ENCODE measurements around the gene GYG2. TPM values are rescaled to one million over a fixed set of nuclear protein-coding genes. Genes with fewer than 3 reads are reported as not detected.

Gene GYG2
- total and polyA plus RNA-seq, 2 donors (not counting 3 experiments of a cell fraction or from before 2014, with no cell fraction given): 0.12 to 0.22 TPM

GRCh38 chrX:2781226-2781571 is 47.5 kb upstream of the GYG2 start:
- H2AFZ ChIP-seq (ENCODE audit: low read depth, low read length): no peak overlapping the region
- no peaks in the 10 kb centered on the region for H3K4me1 ChIP-seq (ENCODE audit: control insufficient read depth, extremely low read depth, insufficient read depth, low read length)
- CTCF ChIA-PET: no interaction called here
- no peak overlapping the region for H3K4me3 ChIP-seq (replicated peaks in 1 of 3; ENCODE audit: insufficient read depth in 1 of 3, low read depth in 1 of 3, low read length in 3 of 3)
- H3K79me2 ChIP-seq (ENCODE audit: control insufficient read depth, insufficient read depth, low read length): no peaks in the 10 kb centered on the region
- dilution Hi-C loops (cut with MboI; ENCODE audit: extremely low pct_ligation_motif_present, low sequenced_read_pairs): no loop called here
- no peak overlapping the region for H3K4me2 ChIP-seq (ENCODE audit: insufficient read depth, low read length)
- peaks cover 2% of the 10 kb centered on the region in 2 experiments for H3K27me3 ChIP-seq (ENCODE audit: control insufficient read depth in 2 of 2, insufficient read depth in 2 of 2, low read length in 2 of 2)
- no peaks in the 10 kb centered on the region for H4K20me1 ChIP-seq (replicated peaks; ENCODE audit: control insufficient read depth, extremely low read depth, insufficient read depth, low read length)
- no TSS peak for BruUV-seq (replicated peaks)
- no peaks in the 10 kb centered on the region for H3K36me3 ChIP-seq (ENCODE audit: control insufficient read depth in 2 of 2, extremely low read depth in 1 of 2, insufficient read depth in 2 of 2, low read length in 2 of 2)
- DNase-seq (ENCODE audit: low read depth, low spot score) (no peak), FAIRE-seq (no peak)
- POLR2A ChIA-PET: no interaction called here
- no peak overlapping the region for H3K9ac ChIP-seq (replicated peaks; ENCODE audit: extremely low read depth, insufficient read depth, low read length)
- no peak overlapping the region for H3K27ac ChIP-seq (ENCODE audit: insufficient read depth, low read depth, low read length)
- no peaks in the 10 kb centered on the region for H3K9me3 ChIP-seq (replicated peaks; ENCODE audit: control insufficient read depth, insufficient read depth, low read length)
- intact Hi-C loops (cut with micrococcal nuclease): no loop called here
- H3K9me1 ChIP-seq (replicated peaks; ENCODE audit: control insufficient read depth, extremely low read depth, insufficient read depth, low read length): no peaks in the 10 kb centered on the region
- TF ChIP-seq POLR2AphosphoS5 (IDR thresholded peaks at IDR 0.05; ENCODE audit: insufficient read depth, low read depth, low read length) (no peak), JUN (IDR thresholded peaks at IDR 0.05; ENCODE audit: borderline replicate concordance, insufficient read depth, insufficient read length, low read depth) (no peak), FOS (IDR thresholded peaks at IDR 0.05; ENCODE audit: borderline replicate concordance, insufficient read depth, low read length) (no peak)

GRCh38 chrX:2781698-2782097 is 47.0 kb upstream of the GYG2 start:
- H3K27ac ChIP-seq (ENCODE audit: insufficient read depth, low read depth, low read length): no peak overlapping the region
- FAIRE-seq: no peak
- DNase-seq (ENCODE audit: low read depth, low spot score): no peak
- BruUV-seq (replicated peaks): no TSS peak
- H4K20me1 ChIP-seq (replicated peaks; ENCODE audit: control insufficient read depth, extremely low read depth, insufficient read depth, low read length): no peaks in the 10 kb centered on the region
- H2AFZ ChIP-seq (ENCODE audit: low read depth, low read length): no peak overlapping the region
- ChIA-PET CTCF (no interaction called here), POLR2A (no interaction called here)
- no peak overlapping the region for H3K9ac ChIP-seq (replicated peaks; ENCODE audit: extremely low read depth, insufficient read depth, low read length)
- no peaks in the 10 kb centered on the region for H3K9me3 ChIP-seq (replicated peaks; ENCODE audit: control insufficient read depth, insufficient read depth, low read length)
- H3K9me1 ChIP-seq (replicated peaks; ENCODE audit: control insufficient read depth, extremely low read depth, insufficient read depth, low read length): no peaks in the 10 kb centered on the region
- H3K4me1 ChIP-seq (ENCODE audit: control insufficient read depth, extremely low read depth, insufficient read depth, low read length): no peaks in the 10 kb centered on the region
- no peaks in the 10 kb centered on the region for H3K79me2 ChIP-seq (ENCODE audit: control insufficient read depth, insufficient read depth, low read length)
- no peak overlapping the region for H3K4me3 ChIP-seq (replicated peaks in 1 of 3; ENCODE audit: insufficient read depth in 1 of 3, low read depth in 1 of 3, low read length in 3 of 3)
- intact Hi-C loops (cut with micrococcal nuclease) (no loop called here), dilution Hi-C loops (cut with MboI; ENCODE audit: extremely low pct_ligation_motif_present, low sequenced_read_pairs) (no loop called here)
- H3K27me3 ChIP-seq (ENCODE audit: control insufficient read depth in 2 of 2, insufficient read depth in 2 of 2, low read length in 2 of 2): peaks cover 2% of the 10 kb centered on the region in 2 experiments
- TF ChIP-seq, protein P1, sequence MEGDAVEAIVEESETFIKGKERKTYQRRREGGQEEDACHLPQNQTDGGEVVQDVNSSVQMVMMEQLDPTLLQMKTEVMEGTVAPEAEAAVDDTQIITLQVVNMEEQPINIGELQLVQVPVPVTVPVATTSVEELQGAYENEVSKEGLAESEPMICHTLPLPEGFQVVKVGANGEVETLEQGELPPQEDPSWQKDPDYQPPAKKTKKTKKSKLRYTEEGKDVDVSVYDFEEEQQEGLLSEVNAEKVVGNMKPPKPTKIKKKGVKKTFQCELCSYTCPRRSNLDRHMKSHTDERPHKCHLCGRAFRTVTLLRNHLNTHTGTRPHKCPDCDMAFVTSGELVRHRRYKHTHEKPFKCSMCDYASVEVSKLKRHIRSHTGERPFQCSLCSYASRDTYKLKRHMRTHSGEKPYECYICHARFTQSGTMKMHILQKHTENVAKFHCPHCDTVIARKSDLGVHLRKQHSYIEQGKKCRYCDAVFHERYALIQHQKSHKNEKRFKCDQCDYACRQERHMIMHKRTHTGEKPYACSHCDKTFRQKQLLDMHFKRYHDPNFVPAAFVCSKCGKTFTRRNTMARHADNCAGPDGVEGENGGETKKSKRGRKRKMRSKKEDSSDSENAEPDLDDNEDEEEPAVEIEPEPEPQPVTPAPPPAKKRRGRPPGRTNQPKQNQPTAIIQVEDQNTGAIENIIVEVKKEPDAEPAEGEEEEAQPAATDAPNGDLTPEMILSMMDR (IDR thresholded peaks at IDR 0.05; ENCODE audit: extremely low read depth in 1 of 2, insufficient read depth in 1 of 2, low read depth in 1 of 2, low read length in 2 of 2): no peak
- TF ChIP-seq POLR2AphosphoS5 (IDR thresholded peaks at IDR 0.05; ENCODE audit: insufficient read depth, low read depth, low read length) (no peak), POLR2A (IDR thresholded peaks at IDR 0.05; ENCODE audit: low read depth, low read length) (no peak), MYC (IDR thresholded peaks at IDR 0.05; ENCODE audit: low read depth, low read length) (no peak)
- H3K36me3 ChIP-seq (ENCODE audit: control insufficient read depth in 2 of 2, extremely low read depth in 1 of 2, insufficient read depth in 2 of 2, low read length in 2 of 2): no peaks in the 10 kb centered on the region
- H3K4me2 ChIP-seq (ENCODE audit: insufficient read depth, low read length): no peak overlapping the region
